ENCODE data around the gene GRIP1.

DNA sequence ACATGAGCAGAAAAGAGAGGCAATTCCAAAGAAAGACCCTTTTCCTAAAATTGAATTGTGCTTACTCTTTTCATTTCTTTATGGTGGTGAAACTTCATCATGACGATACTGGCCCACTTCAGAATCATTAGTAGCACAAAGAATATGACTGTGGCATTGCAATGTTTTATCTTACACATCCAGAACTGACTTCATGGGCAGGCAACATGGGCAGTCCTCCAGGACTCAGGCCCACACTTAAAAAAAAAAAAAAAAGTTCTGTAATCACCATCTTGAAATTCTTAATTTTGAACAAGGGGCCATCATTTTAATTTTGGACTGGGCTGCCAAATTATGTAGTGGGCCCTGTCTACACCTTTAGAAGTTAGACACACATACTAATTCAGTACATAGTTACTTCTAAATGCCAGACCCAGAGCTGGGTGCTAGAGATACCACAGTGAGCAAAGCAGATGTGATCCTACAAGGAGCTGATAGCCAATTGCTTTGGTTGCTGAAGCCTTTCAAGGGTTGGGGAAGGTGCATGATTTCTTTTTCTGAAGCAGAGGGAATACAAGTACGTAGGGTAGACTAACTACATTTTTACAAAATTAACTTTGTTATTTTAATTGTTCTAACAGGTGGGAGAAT lies 341.4 kb downstream of the GRIP1 start:
- no peak for TF ChIP-seq CTCF (IDR thresholded peaks at IDR 0.05; ENCODE audit: low read depth, low read length)
- TF ChIP-seq MAX (IDR thresholded peaks at IDR 0.05; ENCODE audit: low read depth, low read length), result no peak

Data from NB4 (cell line).